ENCODE measurements around the gene GGA3. TPM values are rescaled to one million over a fixed set of nuclear protein-coding genes. Genes with fewer than 3 reads are reported as not detected.

GGA3 gene
- total RNA-seq, 1 donor from 2014 or later: 34.3 TPM

- no peaks in the 10 kb centered on the region for H3K27me3 Mint-ChIP-seq (ENCODE audit: unreplicated experiment)
- no peak for DNase-seq (ENCODE audit: extremely low spot score, unreplicated experiment)
Observed at GRCh38 chr17:75239778-75240393, 21.5 kb downstream of the GGA3 start.

DNA sequence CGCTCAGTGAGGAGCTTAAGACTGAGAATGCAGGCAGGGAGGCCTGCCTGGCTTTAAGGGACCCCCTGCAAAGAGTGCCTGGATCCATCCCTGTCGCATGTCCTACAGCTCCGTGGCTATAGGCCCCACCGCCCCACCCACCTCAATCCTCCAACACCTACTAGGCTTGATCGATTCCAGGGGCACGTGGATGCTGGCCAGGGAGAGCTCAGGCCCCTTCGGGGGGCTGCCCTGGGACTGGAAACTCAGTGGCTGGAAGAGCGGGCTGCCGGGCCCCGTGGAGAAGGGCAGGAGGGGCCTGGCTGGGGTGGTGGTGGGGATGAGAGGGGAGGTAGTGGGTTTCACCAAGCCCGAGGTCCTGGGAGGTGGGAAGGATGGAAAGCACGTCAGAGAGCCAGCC lies 22.2 kb downstream of the GGA3 start:
- Mint-ChIP-seq H3K27ac (ENCODE audit: unreplicated experiment) (no peak overlapping the region), H3K4me1 (ENCODE audit: unreplicated experiment) (peaks cover 2% of the 10 kb centered on the region), H3K27me3 (ENCODE audit: unreplicated experiment) (no peaks in the 10 kb centered on the region), H3K9me3 (ENCODE audit: unreplicated experiment) (no peaks in the 10 kb centered on the region), H3K4me3 (ENCODE audit: unreplicated experiment) (no peak overlapping the region), H3K36me3 (ENCODE audit: unreplicated experiment) (peaks cover 33% of the 10 kb centered on the region)
- no peak for DNase-seq (ENCODE audit: extremely low spot score, unreplicated experiment)
- TF ChIP-seq CTCF (IDR thresholded peaks at IDR 0.05): no peak

More at GRCh38 chr17:75239778-75240393, 21.5 kb downstream of the GGA3 start:
- peaks cover 2% of the 10 kb centered on the region for H3K4me1 Mint-ChIP-seq (ENCODE audit: unreplicated experiment)
- TF ChIP-seq CTCF (IDR thresholded peaks at IDR 0.05): no peak
- H3K36me3 Mint-ChIP-seq (ENCODE audit: unreplicated experiment): peaks cover 31% of the 10 kb centered on the region
- no peak overlapping the region for H3K27ac Mint-ChIP-seq (ENCODE audit: unreplicated experiment)
- H3K9me3 Mint-ChIP-seq (ENCODE audit: unreplicated experiment): no peaks in the 10 kb centered on the region
- H3K4me3 Mint-ChIP-seq (ENCODE audit: unreplicated experiment): no peak overlapping the region

DNA sequence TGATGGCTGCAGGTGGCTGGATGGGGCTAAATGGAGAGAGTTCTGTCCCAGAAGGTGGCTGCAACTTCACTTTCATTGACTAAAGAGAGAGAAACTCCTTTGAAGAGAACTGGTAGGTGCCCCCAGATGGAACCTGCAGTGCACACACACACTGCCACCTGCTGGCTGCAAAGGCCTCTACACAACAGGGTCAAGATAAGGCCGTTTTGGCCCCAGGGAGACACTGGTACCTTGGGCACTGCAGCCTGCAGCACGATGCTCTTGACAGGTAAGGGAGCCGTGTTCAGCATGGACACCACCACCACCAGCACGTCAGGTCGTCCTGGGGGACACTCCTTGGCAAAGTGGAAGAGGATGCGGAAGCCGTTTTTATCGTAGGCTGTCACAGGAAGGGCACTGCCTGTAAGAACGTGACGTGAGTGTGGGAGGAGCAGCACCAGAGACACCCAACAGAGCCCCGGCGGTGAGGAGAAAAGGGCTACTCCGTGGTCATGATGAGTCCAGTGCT lies 22.7 kb downstream of the GGA3 start:
- no peaks in the 10 kb centered on the region for H3K27me3 Mint-ChIP-seq (ENCODE audit: unreplicated experiment)
- H3K4me3 Mint-ChIP-seq (ENCODE audit: unreplicated experiment): no peak overlapping the region
- no peak for DNase-seq (ENCODE audit: extremely low spot score, unreplicated experiment)
- H3K9me3 Mint-ChIP-seq (ENCODE audit: unreplicated experiment): no peaks in the 10 kb centered on the region
- peaks cover 31% of the 10 kb centered on the region for H3K36me3 Mint-ChIP-seq (ENCODE audit: unreplicated experiment)
- H3K27ac Mint-ChIP-seq (ENCODE audit: unreplicated experiment): peak overlapping the region; percentile 62
- peaks cover 2% of the 10 kb centered on the region for H3K4me1 Mint-ChIP-seq (ENCODE audit: unreplicated experiment)
- peak; percentile 83 for TF ChIP-seq CTCF (IDR thresholded peaks at IDR 0.05)

DNA sequence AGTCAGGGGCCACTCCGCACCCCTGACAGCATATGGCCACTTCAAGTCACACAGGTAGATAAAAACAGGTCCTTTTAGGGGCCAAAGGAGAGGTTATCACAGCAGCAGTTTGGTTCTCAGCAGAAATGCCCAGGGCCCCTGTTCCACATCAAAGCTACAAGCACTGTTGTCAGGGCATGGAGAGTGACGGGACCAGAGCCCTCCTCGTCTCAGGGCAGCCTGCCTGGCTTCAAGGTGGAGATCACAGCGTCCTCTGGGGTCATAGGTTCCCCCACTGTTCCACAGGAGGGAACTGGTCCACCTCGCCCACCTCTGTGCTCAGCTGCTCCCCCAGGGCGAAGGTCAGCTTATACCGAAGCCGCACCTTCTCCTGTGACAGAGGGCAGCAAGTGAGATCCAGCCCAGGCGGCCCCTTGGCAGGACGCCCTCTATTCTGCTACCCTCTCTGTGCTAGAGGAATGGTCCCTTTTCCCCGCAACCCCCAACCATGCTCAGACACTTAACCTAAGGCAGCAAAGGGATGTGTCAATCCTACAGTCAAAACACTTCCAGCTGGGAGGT lies 23.3 kb downstream of the GGA3 start:
- Mint-ChIP-seq H3K4me3 (ENCODE audit: unreplicated experiment) (no peak overlapping the region), H3K27ac (ENCODE audit: unreplicated experiment) (no peak overlapping the region), H3K36me3 (ENCODE audit: unreplicated experiment) (peaks cover 33% of the 10 kb centered on the region), H3K27me3 (ENCODE audit: unreplicated experiment) (no peaks in the 10 kb centered on the region), H3K4me1 (ENCODE audit: unreplicated experiment) (peaks cover 2% of the 10 kb centered on the region), H3K9me3 (ENCODE audit: unreplicated experiment) (no peaks in the 10 kb centered on the region)
- no peak for TF ChIP-seq CTCF (IDR thresholded peaks at IDR 0.05)
- no peak for DNase-seq (ENCODE audit: extremely low spot score, unreplicated experiment)
